Esophagus squamous epithelium (tissue), 5 donors: ENCODE results near the gene MAPRE2. TPM values are rescaled to one million over a fixed set of nuclear protein-coding genes. Genes with fewer than 3 reads are reported as not detected.

Source experiments
- DNase-seq: peaks from one replicate; lab custom pipeline; 2025; lab: John Stamatoyannopoulos, UW
- H3K27ac ChIP-seq, 4 donors: fragments of 200-600 bp; sonication (generic); one replicate each; pipeline ENCODE4 v1.5.1; 2016 to 2019; ENCODE audit warnings: mild to moderate bottlenecking in 1 of 4
- H3K27me3 ChIP-seq, 4 donors: fragments of 200-600 bp; sonication (generic); 1 replicate in 3 of 4; 2 replicates in 1 of 4; pipeline versions ENCODE4 v1.5.1 to v1.6.0; 2017 to 2021; ENCODE audit warnings: antibody characterized with exemption in 1 of 4
- H3K36me3 ChIP-seq, 3 donors: fragments of 200-600 bp; sonication (generic); one replicate each; pipeline ENCODE4 v1.5.1; 2016 to 2019
- H3K4me1 ChIP-seq, 3 donors: fragments of 200-600 bp; sonication (generic); one replicate each; pipeline ENCODE4 v1.5.1; 2017 to 2019
- H3K4me3 ChIP-seq, 4 donors: fragments of 200-600 bp; sonication (generic); 1 replicate in 3 of 4; 2 replicates in 1 of 4; pipeline ENCODE4 v1.5.1; 2016 to 2019; ENCODE audit warnings: mild to moderate bottlenecking in 2 of 4, moderate library complexity in 1 of 4
- H3K9me3 ChIP-seq, 3 donors: fragments of 200-600 bp; sonication (generic); one replicate each; pipeline ENCODE4 v1.5.1; 2016 to 2019
- CTCF ChIP-seq, 6 experiments: fragments of 450-650 bp in 4 of 6; fragments of 200-600 bp in 2 of 6; sonication (generic) in 2 of 6; IDR thresholded peaks; one replicate each; pipeline ENCODE4 v1.5.1; 2016 to 2019; ENCODE audit warnings: antibody characterized with exemption in 6 of 6, mild to moderate bottlenecking in 4 of 6, moderate library complexity in 4 of 6
- POLR2A ChIP-seq, 4 donors: fragments of 450-650 bp; IDR thresholded peaks; one replicate each; pipeline ENCODE4 v1.6.1; 2017; ENCODE audit warnings: antibody characterized with exemption in 4 of 4, mild to moderate bottlenecking in 4 of 4, moderate library complexity in 3 of 4
- WGBS, 2 donors: methylation state at CpG; one replicate each; pipeline ENCODE4 v1.1.5; 2018; 5-methylcytosine and 5-hydroxymethylcytosine counted together
- intact Hi-C: fragments of 100-400 bp; cut with DNase I; formaldehyde crosslinking; loops from one replicate; pipeline ENCODE4 v1.15.0; 2022
- total RNA-seq, 4 donors: library from RNA; depleted of rRNA; stranded (reverse); fragments of >200 nt; gene quantifications; one replicate each; pipeline ENCODE4 v1.1.0, GENCODE V29; 2016
- donor health status: DM: yes; HTN: yes; CAD: no.

MAPRE2 gene
- total RNA-seq, 4 donors from 2014 or later: 1.5 to 9.0 (median 5.0) TPM

- DNase-seq: no peak
- H3K36me3 ChIP-seq: no peaks in the 10 kb centered on the region
- H3K9me3 ChIP-seq: no peaks in the 10 kb centered on the region
- peaks cover 0 to 37% (median 7%) of the 10 kb centered on the region in 3 donors for H3K4me1 ChIP-seq
- 84 to 95% methylated on average over 5 of the region's 5 CpGs for WGBS, 2 donors
- no peak overlapping the region for H3K27ac ChIP-seq
- H3K27me3 ChIP-seq: no peaks in the 10 kb centered on the region
- no peak overlapping the region for H3K4me3 ChIP-seq
- intact Hi-C loops: no loop called here
- TF ChIP-seq POLR2A (IDR thresholded peaks at IDR 0.05) (no peak), CTCF (IDR thresholded peaks at IDR 0.05) (no peak)
Measured at GRCh38 chr18:35026407-35027061, 14.7 kb upstream of the MAPRE2 start.

GRCh38 chr18:35027206-35027605, 14.0 kb upstream of the MAPRE2 start:
- no peak overlapping the region for H3K4me3 ChIP-seq
- H3K27me3 ChIP-seq: no peaks in the 10 kb centered on the region
- peaks cover 0 to 37% (median 7%) of the 10 kb centered on the region in 3 donors for H3K4me1 ChIP-seq
- 80 to 100% methylated on average over 1 of the region's 1 CpG for WGBS, 2 donors
- H3K36me3 ChIP-seq: no peaks in the 10 kb centered on the region
- TF ChIP-seq POLR2A (IDR thresholded peaks at IDR 0.05): no peak
- TF ChIP-seq CTCF (IDR thresholded peaks at IDR 0.05): no peak
- no peak for DNase-seq
- intact Hi-C loops: no loop called here
- no peak overlapping the region for H3K27ac ChIP-seq
- H3K9me3 ChIP-seq: no peaks in the 10 kb centered on the region

GRCh38 chr18:35028536-35028935, 12.7 kb upstream of the MAPRE2 start:
- Histone ChIP-seq H3K4me1 (peaks cover 0 to 37% (median 7%) of the 10 kb centered on the region in 3 donors), H3K9me3 (no peaks in the 10 kb centered on the region), H3K27me3 (no peaks in the 10 kb centered on the region), H3K27ac (peak overlapping the region in 1 of 4 donors; percentile 60), H3K36me3 (no peaks in the 10 kb centered on the region), H3K4me3 (no peak overlapping the region)
- TF ChIP-seq CTCF (IDR thresholded peaks at IDR 0.05): no peak
- no peak for TF ChIP-seq POLR2A (IDR thresholded peaks at IDR 0.05)
- DNase-seq: no peak
- intact Hi-C loops: no loop called here
- WGBS, 2 donors: 83 to 89% methylated on average over 2 of the region's 2 CpGs

- DNase-seq: no peak
- Histone ChIP-seq H3K27me3 (no peaks in the 10 kb centered on the region), H3K9me3 (no peaks in the 10 kb centered on the region), H3K27ac (peak overlapping the region in 3 of 4 donors; percentile 36 to 67 (median 60)), H3K36me3 (no peaks in the 10 kb centered on the region), H3K4me1 (peaks cover 0 to 37% (median 7%) of the 10 kb centered on the region in 3 donors), H3K4me3 (peak overlapping the region in 1 of 4 donors; percentile 55)
- TF ChIP-seq CTCF (IDR thresholded peaks at IDR 0.05) (no peak), POLR2A (IDR thresholded peaks at IDR 0.05) (no peak)
- 83 to 88% methylated on average over 3 to 4 of the region's 4 CpGs for WGBS, 2 donors
- intact Hi-C loops: no loop called here
Measured at GRCh38 chr18:35029103-35029502, 12.1 kb upstream of the MAPRE2 start.

- Histone ChIP-seq H3K27me3 (no peaks in the 10 kb centered on the region), H3K27ac (peak overlapping the region; percentile 36 to 67 (median 56)), H3K36me3 (no peaks in the 10 kb centered on the region), H3K4me3 (peak overlapping the region in 3 of 4 donors; percentile 20 to 55 (median 21)), H3K4me1 (peaks cover 0 to 35% (median 7%) of the 10 kb centered on the region in 3 donors), H3K9me3 (no peaks in the 10 kb centered on the region)
- TF ChIP-seq POLR2A (IDR thresholded peaks at IDR 0.05) (no peak), CTCF (IDR thresholded peaks at IDR 0.05) (peak in 4 of 6 experiments; percentile 5 to 33 (median 22))
- no peak for DNase-seq
- WGBS, 2 donors: 4 to 7% methylated on average over 3 of the region's 3 CpGs
- intact Hi-C loops: no loop called here
Measured at GRCh38 chr18:35029770-35030169, 11.4 kb upstream of the MAPRE2 start.
